Stimulated activated CD8-positive, alpha-beta memory T cell treated with anti-CD3 and anti-CD28 coated beads, Interleukin-2, amount 100 ng/mL, for 1 hour (primary cell): ENCODE measurements around the gene CARMIL1.

Source experiments
- DNase-seq, 2 donors: peaks; one replicate each; pipeline ENCODE4 v3.0.0-alpha.2; 2020; ENCODE audit warnings: low read depth in 2 of 2

The CARMIL1 gene

DNA sequence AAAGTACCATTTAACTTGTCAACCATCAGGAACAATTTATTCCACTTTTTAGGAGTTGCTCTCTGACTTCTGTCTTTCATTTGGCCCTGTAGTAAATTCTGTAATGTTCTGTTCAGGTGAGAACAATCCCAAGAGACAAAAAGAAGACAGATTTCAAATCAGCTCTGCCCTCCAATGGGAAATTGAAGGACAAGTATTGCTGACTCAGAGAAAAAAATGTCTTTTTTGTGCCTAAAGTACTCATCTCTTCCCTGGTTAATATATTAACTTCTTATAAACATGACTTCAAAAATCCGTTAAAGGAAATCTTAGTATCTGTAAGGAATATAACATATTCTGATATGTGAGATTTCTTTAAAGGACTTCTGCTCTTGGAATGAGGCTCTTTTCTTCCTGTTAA, 334.2 kb downstream of the CARMIL1 start:
- no peak for DNase-seq

DNA sequence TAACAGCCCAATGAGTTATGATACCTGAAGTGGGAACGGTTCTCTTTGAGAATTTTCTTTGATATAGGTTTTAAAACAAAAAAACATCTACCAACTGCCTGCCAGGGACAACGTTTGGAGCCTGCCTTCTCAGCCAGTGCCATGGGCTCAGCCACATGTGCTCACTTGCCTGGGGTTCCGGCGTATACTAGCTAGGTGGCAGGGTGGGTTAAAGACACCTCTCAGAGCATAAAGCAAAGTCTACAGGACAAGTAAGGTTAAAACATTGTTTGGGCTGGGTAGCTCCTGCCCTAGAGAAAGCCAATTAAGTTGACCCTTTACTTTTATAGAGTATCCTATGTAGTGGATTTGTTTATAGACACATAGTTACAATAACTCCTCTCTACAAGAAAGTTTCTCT, 334.9 kb downstream of the CARMIL1 start:
- DNase-seq, result no peak

GRCh38 chr6:25615471-25615870, 336.3 kb downstream of the CARMIL1 start:
- DNase-seq, result no peak

- DNase-seq, result no peak
Measured at GRCh38 chr6:25617997-25618396, 338.8 kb downstream of the CARMIL1 start.

- DNase-seq, result no peak
Measured at GRCh38 chr6:25619217-25619616, 340.0 kb downstream of the CARMIL1 start.

DNA sequence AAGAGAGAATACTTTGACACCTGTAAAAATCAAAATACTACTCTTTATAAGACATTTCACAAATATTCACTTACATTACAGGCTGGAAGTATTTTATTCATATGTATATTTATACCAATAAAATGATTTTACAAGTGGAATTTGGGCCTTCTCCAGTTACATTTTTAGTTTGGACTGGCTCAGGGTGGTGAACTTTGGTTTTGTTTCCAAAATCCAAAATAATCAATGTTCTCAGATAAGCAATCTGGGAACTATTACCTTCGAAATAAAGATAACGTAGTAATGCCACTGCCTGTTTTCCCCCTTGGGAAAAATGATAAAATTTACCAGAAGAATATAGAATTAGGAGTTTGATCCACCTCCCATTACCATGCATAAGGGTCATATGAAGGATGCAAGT, 341.2 kb downstream of the CARMIL1 start:
- no peak for DNase-seq

GRCh38 chr6:25623065-25623464, 343.9 kb downstream of the CARMIL1 start:
- DNase-seq, result no peak

DNA sequence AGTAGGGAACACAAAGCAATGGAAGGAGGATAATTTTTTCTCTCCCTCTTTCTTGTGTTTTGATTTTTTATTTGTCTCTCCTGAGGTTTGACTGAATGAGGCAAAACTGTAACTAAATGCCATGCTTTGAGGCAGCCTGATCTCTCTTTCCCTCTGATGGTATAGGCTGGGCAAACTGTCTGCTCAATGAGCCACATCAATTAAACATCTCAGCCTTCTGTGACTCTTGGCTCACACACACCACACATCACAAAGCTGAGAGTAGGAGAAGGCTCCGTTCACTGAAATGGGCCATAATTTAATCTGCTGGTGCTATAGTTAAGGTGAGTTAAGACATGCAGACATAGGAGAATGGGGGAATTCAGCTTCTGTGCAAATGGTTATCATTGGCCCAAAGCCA, 344.7 kb downstream of the CARMIL1 start:
- DNase-seq, result no peak

DNA sequence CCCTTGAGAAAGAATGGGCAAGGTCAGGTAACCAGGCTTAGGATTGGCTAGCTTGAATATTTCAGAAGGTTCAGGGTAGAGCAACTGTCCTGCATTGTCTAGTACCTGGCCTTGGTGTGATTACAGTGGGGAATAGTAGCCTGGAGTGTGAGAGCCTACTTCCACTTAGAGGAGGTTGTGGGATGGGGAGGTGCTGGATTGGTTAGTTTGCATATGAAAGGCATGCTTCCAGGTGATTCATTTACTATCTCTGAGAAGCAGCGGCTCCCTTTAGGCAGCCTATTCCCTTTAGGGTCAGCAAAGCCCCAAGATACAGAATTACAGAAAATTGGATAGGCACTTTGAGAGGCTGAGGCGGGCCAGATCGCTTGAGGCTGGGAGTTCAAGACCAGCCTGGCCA, 347.8 kb downstream of the CARMIL1 start:
- DNase-seq, result no peak

- no peak for DNase-seq
Measured at GRCh38 chr6:25628471-25629197, 349.5 kb downstream of the CARMIL1 start.

DNA sequence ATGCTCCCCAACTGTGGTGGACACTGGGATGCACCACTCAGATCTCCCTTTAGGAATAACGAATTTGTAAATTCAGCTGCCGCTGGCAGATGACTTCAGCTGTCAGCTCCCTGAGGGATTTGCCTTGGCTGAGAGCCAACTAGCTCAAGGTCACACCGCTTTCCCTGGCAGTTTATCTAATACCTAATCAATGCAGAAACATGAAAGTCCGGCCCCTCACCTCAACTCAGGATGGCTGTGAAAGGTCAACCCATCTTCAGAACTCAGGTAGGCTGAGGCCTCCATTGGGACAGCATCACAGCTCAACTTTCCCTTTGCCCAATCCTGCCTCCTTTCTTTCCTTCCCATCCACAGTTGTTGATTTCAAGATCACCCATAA, 350.0 kb downstream of the CARMIL1 start:
- no peak for DNase-seq

DNA sequence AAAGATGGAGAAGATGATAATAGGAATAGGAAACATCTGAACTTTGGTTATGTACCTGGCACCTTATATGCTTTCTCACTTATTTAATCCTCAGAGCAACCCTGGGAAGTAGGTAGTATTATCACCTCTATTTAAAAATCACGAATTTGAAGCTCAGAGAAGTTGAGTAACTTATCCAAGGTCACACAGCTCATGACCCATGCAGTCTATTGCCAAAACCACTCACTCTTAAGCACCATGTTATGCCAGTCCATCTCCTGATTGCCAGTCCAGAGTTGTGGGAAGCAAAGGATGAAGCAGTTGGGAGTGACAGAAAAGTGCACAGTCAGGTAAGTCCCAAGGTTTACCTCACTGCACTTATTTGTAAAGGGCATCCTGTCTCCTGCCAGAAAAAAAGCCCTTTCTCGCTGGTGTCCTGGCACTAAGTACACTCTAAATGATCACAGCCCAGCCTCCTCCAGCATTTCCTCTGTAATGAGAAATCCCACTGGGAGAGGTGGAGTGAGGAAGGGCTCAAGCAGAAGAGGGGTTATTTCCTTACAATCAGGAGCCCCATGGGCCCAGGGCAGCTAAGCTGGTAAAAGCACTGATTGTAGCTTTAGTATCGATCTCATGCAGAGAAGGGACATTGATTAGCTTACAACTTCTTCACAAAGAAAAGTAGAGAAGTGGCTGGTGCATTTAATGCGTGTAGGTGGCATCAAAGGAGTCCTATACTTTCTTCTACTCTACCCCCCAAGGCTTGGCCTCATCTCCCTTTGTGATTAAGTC, 351.5 kb downstream of the CARMIL1 start:
- no peak for DNase-seq

- no peak for DNase-seq
Measured at GRCh38 chr6:25635886-25636317, 356.7 kb downstream of the CARMIL1 start.

DNA sequence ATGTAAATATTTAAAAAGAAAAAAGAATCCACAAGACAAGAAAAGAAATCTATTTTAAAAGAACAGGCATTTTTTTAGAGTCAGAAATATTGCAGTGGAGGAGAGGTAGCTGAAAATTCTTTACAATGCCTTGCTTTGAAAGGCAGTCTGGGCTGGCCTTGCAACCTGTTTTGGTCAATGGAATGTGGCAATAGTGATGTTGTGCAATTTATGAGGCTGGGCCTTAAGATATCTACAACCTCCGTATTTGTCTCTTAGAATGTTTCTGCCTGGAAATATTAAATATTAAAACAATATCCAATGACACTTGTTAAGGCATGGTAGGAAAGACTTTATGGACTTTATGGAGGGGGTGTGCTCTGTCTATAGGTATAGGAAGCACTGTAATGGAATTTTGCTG, 358.0 kb downstream of the CARMIL1 start:
- no peak for DNase-seq

GRCh38 chr6:25637960-25638434, 358.8 kb downstream of the CARMIL1 start:
- DNase-seq, result no peak

- no peak for DNase-seq
Measured at GRCh38 chr6:25639653-25640052, 360.5 kb downstream of the CARMIL1 start.

GRCh38 chr6:25640446-25640845, 361.3 kb downstream of the CARMIL1 start:
- DNase-seq, result no peak

- no peak for DNase-seq
Measured at GRCh38 chr6:25640891-25641290, 361.7 kb downstream of the CARMIL1 start.

DNA sequence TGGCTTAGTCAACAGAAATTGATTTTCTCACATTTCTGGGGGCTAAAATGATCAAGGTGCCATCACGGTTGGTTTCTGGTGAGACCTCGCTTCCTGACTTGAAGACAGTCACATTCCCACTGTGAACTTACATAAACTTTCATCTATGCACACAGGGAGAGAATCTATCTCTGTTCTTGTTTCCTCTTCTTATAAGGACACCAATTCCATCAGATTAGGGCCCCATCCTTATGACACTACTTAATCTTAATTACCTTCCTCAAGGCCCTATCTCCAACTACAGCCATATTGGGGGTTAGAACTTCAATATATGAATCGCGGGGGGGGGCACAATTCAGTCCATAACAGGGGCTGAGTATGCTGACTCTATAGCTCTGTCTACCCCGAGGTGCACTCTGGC, 362.2 kb downstream of the CARMIL1 start:
- no peak for DNase-seq

- no peak for DNase-seq
Measured at GRCh38 chr6:25641940-25642666, 362.9 kb downstream of the CARMIL1 start.

GRCh38 chr6:25642667-25643328, 363.6 kb downstream of the CARMIL1 start:
- DNase-seq, result no peak

GRCh38 chr6:25645916-25646315, 366.7 kb downstream of the CARMIL1 start:
- DNase-seq, result no peak
